Measurements from ENCODE around the gene LINGO3.

The LINGO3 gene

GRCh38 chr19:2339644-2340310, 31.8 kb upstream of the LINGO3 start:
- no peak for DNase-seq (ENCODE audit: low spot score)

- no peak for DNase-seq (ENCODE audit: low spot score)
These were observed 31.0 kb upstream of the LINGO3 start for GRCh38 chr19:2338751-2339643.

- DNase-seq (ENCODE audit: low spot score), result no peak
These were observed 30.2 kb upstream of the LINGO3 start for GRCh38 chr19:2338055-2338615.

- no peak for DNase-seq (ENCODE audit: low spot score)
These were observed 29.4 kb upstream of the LINGO3 start for GRCh38 chr19:2337329-2337707.

- DNase-seq (ENCODE audit: low spot score), result no peak
These were observed 28.8 kb upstream of the LINGO3 start for GRCh38 chr19:2336528-2337328.

GRCh38 chr19:2335848-2336247, 27.9 kb upstream of the LINGO3 start:
- DNase-seq (ENCODE audit: low spot score), result no peak

GRCh38 chr19:2334986-2335846, 27.3 kb upstream of the LINGO3 start:
- no peak for DNase-seq (ENCODE audit: low spot score)

- no peak for DNase-seq (ENCODE audit: low spot score)
These were observed 26.5 kb upstream of the LINGO3 start for GRCh38 chr19:2334426-2334825.

GRCh38 chr19:2333807-2334211, 25.9 kb upstream of the LINGO3 start:
- no peak for DNase-seq (ENCODE audit: low spot score)

- no peak for DNase-seq (ENCODE audit: low spot score)
These were observed 25.3 kb upstream of the LINGO3 start for GRCh38 chr19:2333027-2333806.

GRCh38 chr19:2332341-2333026, 24.5 kb upstream of the LINGO3 start:
- no peak for DNase-seq (ENCODE audit: low spot score)

GRCh38 chr19:2331601-2332246, 23.8 kb upstream of the LINGO3 start:
- no peak for DNase-seq (ENCODE audit: low spot score)

- no peak for DNase-seq (ENCODE audit: low spot score)
These were observed 22.8 kb upstream of the LINGO3 start for GRCh38 chr19:2330632-2331284.

GRCh38 chr19:2330255-2330631, 22.3 kb upstream of the LINGO3 start:
- no peak for DNase-seq (ENCODE audit: low spot score)

GRCh38 chr19:2329501-2329916, 21.6 kb upstream of the LINGO3 start:
- no peak for DNase-seq (ENCODE audit: low spot score)

GRCh38 chr19:2329149-2329478, 21.2 kb upstream of the LINGO3 start:
- no peak for DNase-seq (ENCODE audit: low spot score)

GRCh38 chr19:2328401-2329148, 20.6 kb upstream of the LINGO3 start, which contains the start of the genes LSM7 and SPPL2B:
TSS of gene LSM7 (minus strand) at chr19:2328586. CDS start at chr19:2328566, 20 bp downstream.
TSS of gene SPPL2B (plus strand) at chr19:2328684. CDS start at chr19:2328710, 26 bp downstream.
- peak; percentile 93 for DNase-seq (ENCODE audit: low spot score)

Measured in left forelimb (tissue), 1 donor.